GM18870 (cell line): ENCODE measurements around the gene CCDC154.

Experiments
- ATAC-seq: cut with Tn5 transposase; IDR thresholded peaks from one replicate; pipeline ENCODE4 v1.9.1; 2021; ENCODE audit warnings: moderate library complexity; ENCODE audit not compliant: unreplicated experiment

The CCDC154 gene

DNA sequence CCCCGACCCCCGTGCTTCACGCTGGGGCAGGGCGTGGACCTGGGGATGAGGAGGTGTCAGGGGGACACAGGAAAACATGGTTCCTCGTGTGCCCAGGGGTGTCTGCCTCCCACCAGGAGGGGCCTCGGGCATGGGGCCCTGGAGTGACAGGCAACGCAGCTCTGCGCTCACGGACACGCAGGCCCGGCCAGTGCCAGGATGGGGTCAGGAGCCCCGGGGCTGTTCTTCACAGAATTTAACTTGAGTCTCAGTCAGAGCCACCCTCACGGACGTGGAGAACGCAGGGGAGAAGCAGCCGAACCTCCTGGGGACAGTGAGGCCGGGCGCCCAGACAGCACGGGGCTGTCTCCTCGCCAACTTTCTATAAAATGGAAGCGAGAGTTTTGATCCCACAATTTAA lies 46.6 kb downstream of the CCDC154 start:
- ATAC-seq, result no peak

DNA sequence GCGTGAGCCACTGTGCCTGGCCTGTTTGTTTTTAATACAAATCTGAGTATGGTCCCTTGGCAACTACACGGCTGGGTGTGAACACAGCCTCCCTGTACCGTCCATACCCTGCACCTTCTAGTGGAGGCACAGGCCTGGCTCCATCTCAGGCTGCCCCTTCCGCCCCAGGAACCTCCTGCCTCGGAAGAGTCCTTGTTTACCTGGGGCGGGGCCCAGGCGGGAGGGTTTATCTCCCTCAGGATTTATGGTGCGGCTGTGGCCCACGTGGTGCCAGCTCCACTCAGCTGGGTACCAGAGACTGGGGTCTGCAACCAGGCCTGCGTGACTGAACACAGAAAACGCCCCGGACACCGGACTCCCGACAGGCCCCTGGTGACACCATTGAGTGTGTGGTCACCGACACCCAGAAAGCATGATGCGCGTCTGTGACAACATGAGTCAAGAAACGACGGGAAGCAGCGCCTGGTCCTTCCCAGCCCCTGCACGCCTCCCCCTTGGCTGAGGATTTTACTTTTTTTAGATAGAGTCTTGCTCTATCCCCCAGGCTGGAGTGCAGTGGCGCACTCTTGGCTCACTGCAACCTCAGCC lies 48.8 kb downstream of the CCDC154 start:
- no peak for ATAC-seq

DNA sequence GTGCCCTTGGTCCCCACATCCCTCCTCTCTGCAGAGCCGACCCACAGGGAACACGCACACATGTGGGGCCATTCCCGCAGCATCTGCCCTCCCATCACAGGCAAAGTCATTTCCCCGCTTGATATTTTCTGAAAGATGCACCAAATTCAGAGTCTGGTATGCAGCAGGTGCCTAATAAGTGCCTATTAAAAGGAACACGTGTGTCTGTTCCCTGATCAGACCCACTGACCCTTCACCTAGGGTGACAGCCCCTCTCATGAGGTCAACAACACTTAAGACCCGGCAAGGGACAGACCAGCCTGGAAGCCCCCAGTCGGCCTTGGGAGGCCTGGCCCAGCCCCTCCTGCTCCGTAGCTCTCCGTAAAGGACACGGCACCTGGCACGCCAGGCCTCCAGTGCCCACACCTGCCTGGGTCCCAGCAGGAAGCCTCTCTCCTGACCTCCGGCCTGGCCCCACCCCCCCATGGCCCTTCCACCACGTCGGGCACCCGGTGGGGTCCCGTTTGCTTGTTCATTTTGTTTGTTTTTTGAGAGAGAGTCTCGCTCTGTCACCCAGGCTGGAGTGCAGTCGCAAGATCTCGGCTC lies 49.9 kb downstream of the CCDC154 start:
- ATAC-seq, result no peak

DNA sequence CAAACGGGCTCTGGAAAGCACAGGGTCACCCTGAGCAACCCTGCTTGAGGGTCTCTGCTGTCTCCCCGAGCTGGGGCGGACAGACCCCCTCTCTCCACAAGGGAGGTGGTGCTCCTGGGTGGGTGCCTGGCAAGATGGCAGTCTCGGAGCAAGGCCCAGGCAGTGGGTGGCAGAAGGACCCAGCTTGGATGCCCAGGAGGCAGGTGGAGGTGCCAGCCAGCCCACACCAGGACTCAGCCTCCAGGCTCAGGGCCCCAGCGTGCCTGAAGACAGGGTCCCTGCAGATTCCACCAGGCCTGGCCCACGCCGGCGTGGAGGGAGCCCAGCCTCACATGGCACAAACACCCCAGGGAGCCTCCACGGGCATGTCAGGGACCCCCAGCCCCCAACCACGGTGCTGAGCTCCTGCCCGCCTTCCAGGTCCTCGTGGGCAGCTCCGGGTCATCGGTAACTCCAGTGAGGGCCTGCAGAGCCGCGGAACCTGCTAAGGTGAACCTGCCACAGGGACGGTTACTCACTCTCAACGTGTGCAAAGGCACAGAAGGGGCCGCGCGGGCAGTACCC lies 50.7 kb downstream of the CCDC154 start:
- ATAC-seq, result no peak

DNA sequence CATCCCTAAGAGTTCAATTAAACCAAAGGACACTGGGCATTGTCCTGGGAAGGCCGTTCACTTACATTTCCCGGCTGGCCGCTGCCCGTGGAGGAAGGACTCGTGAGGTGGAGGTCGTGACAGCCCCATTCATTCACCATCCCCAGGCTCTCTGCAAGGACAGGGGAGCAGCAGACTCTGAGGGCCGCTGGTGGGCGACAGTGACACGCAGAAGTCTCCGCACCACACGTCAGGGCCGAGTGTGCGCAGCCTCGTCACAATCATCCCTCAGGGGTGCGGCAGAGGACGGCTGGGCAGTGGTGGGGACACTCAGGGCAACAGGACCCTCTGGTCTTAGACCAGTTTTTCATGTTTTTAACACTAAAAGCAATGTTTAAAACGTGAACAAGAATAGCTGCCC lies 51.5 kb downstream of the CCDC154 start:
- no peak for ATAC-seq

DNA sequence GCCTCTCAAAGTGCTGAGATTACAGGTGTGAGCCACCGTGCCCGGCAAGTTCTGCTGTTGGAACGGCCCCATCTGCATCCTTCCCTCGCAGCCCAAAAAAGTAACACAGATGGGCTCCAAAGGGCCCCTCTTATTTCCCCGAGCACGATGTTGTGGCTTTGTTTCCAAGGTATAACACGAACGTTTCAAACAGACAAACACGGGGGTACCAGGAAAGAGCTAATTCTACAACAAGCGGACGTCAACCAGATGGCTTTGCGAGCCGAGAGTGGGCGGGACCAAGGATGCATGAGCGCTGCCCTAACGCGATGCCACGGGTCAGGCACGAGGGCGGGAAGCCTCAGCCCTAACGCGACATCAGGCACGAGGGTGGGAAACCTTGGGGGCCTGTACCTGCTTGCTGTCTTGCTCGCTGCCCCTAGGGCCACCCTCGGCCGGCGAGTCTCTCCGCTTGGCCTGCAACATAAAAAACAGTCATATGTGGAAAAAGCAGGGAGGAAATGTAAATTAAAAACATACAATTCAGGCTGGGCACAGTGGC lies 54.0 kb downstream of the CCDC154 start:
- no peak for ATAC-seq

DNA sequence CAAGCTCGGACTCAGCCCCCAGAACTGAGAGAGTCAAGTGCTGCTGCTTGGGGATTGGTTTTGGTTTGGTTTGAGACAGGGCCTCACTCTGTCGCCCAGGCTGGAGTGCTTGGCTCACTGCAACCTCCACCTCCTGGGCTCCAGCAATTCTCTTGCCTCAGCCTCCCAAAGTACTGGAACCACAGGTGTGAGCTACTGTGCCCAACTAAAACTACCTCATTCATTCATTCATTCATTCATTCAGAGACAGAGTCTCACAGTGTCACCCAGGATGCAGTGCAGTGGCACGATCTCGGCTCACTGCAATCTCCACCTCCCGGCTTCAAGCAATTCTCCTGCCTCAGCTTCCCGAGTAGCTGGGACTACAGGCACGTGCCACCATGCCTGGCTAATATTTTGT lies 54.6 kb downstream of the CCDC154 start:
- no peak for ATAC-seq

DNA sequence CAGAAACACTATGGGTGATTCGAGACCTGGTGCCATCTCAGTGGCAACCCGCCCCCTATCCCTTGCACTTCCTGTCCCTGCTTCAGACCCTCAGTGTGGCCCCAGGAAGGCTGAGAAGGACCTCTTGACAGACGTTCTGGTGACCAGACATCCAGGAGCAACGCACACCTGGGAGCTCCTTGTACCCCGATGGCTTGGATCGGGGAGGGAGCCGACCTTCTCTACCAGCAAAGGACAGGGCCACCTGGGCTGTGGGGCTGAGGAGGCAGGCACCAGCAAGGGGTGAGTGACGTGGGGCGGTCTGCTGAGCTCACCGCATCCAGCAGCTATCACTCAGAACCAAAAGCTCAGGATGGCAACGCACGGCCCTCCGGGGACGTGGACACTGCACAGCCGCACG lies 57.0 kb downstream of the CCDC154 start:
- ATAC-seq, result no peak

DNA sequence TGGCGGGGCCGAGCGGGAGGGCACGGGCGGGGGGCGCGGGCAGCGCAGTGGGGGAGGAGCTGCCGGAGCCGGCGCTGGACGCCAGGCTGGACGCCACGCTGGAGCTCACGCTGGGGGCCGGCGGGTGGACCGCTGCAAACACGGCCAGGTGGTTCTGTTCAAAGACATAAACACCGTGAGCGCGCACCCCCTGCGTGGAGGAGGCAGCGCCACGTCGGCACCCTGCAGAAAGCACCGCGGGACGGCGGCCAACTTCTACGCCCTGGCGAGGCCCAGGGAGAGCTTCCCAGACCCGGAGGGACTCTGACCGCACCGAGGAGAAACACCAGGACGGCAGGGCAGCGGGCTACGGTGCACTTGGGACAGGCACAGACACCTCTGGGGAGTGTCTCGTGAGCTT lies 59.1 kb downstream of the CCDC154 start:
- ATAC-seq, result no peak
